K562 (cell line): ENCODE data around the gene ADAMTS10. TPM values are rescaled to one million over a fixed set of nuclear protein-coding genes. Genes with fewer than 3 reads are reported as not detected.

ENCODE experiments used
- ATAC-seq: fragments of 200-7000 bp; cut with Tn5 transposase; 3 replicates; pipeline ENCODE4 v1.9.1; 2020; ENCODE audit warnings: moderate library complexity
- BruUV-seq: library from RNA; stranded (reverse); fragments of 400-500 nt; replicated peaks from 2 replicates; lab custom pipeline; 2021; lab: Mats Ljungman, UMichigan
- CTCF ChIA-PET: fragments of 300-600 bp; formaldehyde crosslinking; extraction: SDS; loops from one replicate; lab custom pipeline; 2021; ENCODE audit warnings: low intra/inter-chr PET ratio; lab: Yijun Ruan, JAX
- POLR2A ChIA-PET: fragments of 300-600, 350-650 bp; sonication (Branson Sonifier 250); formaldehyde crosslinking; extraction: SDS; loops from one replicate; lab custom pipeline; 2021; ENCODE audit warnings: antibody characterized with exemption, inconsistent platforms; lab: Yijun Ruan, JAX
- DNase-seq, 4 experiments: peaks; one replicate each; pipeline versions ENCODE4 v3.0.0 to v3.0.0-alpha.2; 2011 to 2018; ENCODE audit warnings: low spot score in 3 of 4, mixed read lengths in 3 of 4; ENCODE audit errors: extremely low read depth in 1 of 4
- FAIRE-seq: peaks from 2 replicates; lab custom pipeline; 2011; peaks lifted over from hg19 to GRCh38; lab: Jason Lieb, UNC
- H2AFZ ChIP-seq: 2 replicates; pipeline ENCODE4 v1.6.0; 2011; ENCODE audit warnings: low read depth, low read length, control low read depth, inconsistent platforms
- H3K27ac ChIP-seq: fragments of 200-600 bp; 3 replicates; pipeline ENCODE4 v1.8.0; 2011; ENCODE audit warnings: low read depth, mild to moderate bottlenecking, control low read depth, inconsistent platforms, low read length, moderate library complexity, mixed read lengths; ENCODE audit errors: extremely low read depth
- H3K27me3 ChIP-seq, 2 experiments: fragments of 300-600 bp in 1 of 2; 2 replicates in 1 of 2; 3 replicates in 1 of 2; pipeline versions ENCODE4 v1.6.0 to v1.8.0; 2011; ENCODE audit warnings: inconsistent platforms in 2 of 2, low read length in 2 of 2, mild to moderate bottlenecking in 1 of 2, mixed read lengths in 1 of 2, moderate library complexity in 1 of 2; ENCODE audit not compliant: control insufficient read depth in 2 of 2, insufficient read depth in 2 of 2
- H3K36me3 ChIP-seq: fragments of 300-600 bp; 3 replicates; pipeline ENCODE4 v1.8.0; 2011; ENCODE audit warnings: mild to moderate bottlenecking, low read length, inconsistent platforms; ENCODE audit not compliant: control insufficient read depth, insufficient read depth
- H3K4me1 ChIP-seq, 2 experiments: fragments of 200-600 bp in 1 of 2; replicated peaks in 1 of 2; 2 replicates in 1 of 2; 3 replicates in 1 of 2; pipeline versions ENCODE4 v1.5.1 to v1.8.0; 2011; ENCODE audit warnings: inconsistent platforms in 2 of 2, low read length in 2 of 2, mild to moderate bottlenecking in 1 of 2, mixed read lengths in 1 of 2, moderate library complexity in 1 of 2; ENCODE audit not compliant: control insufficient read depth in 2 of 2, insufficient read depth in 2 of 2
- H3K4me2 ChIP-seq: 2 replicates; pipeline ENCODE4 v1.6.1; 2011; ENCODE audit warnings: low read length, control low read depth, inconsistent platforms, mixed read lengths; ENCODE audit not compliant: insufficient read depth
- H3K4me3 ChIP-seq: fragments of 200-600 bp; sonication (generic), shearing (Covaris generic); 2 replicates; pipeline ENCODE4 v1.5.1; 2016; ENCODE audit warnings: control low read depth, inconsistent platforms
- H3K79me2 ChIP-seq: fragments of 200-600 bp; 3 replicates; pipeline ENCODE4 v1.8.0; 2011; ENCODE audit warnings: low read length, inconsistent platforms; ENCODE audit not compliant: control insufficient read depth, insufficient read depth
- H3K9ac ChIP-seq, 2 experiments: 2 replicates each; pipeline versions ENCODE4 v1.6.0 to v1.6.1; 2011; ENCODE audit warnings: low read depth in 2 of 2, low read length in 2 of 2, control low read depth in 1 of 2, inconsistent platforms in 1 of 2, mild to moderate bottlenecking in 1 of 2, mixed read lengths in 1 of 2; ENCODE audit not compliant: insufficient read depth in 1 of 2
- H3K9me1 ChIP-seq: one replicate; pipeline ENCODE4 v1.6.0; 2011; ENCODE audit warnings: inconsistent platforms, mild to moderate bottlenecking, low read length, moderate library complexity; ENCODE audit not compliant: control insufficient read depth, insufficient read depth
- H3K9me3 ChIP-seq: replicated peaks from 2 replicates; pipeline ENCODE4 v1.5.1; 2011; ENCODE audit warnings: low read depth, low read length, inconsistent platforms; ENCODE audit not compliant: control insufficient read depth, insufficient read depth
- H4K20me1 ChIP-seq: replicated peaks from 2 replicates; pipeline ENCODE4 v1.6.1; 2011; ENCODE audit warnings: low read length, inconsistent platforms, mixed read lengths; ENCODE audit not compliant: control insufficient read depth, insufficient read depth
- FOXO4 ChIP-seq: fragments of 450-650 bp; formaldehyde crosslinking; IDR thresholded peaks from 2 replicates; pipeline ENCODE4 v1.4.0; 2020; ENCODE audit warnings: mild to moderate bottlenecking, moderate library complexity
- HMGN3 ChIP-seq: IDR thresholded peaks from 2 replicates; pipeline ENCODE4 v1.6.1; 2011; ENCODE audit warnings: borderline replicate concordance, low read depth, mild to moderate bottlenecking, mixed read lengths, low read length; ENCODE audit not compliant: insufficient read length; ENCODE audit errors: extremely low read depth
- RBM14 ChIP-seq: fragments of 200-400 bp; formaldehyde crosslinking; IDR thresholded peaks from 2 replicates; pipeline ENCODE4 v1.6.1; 2018; ENCODE audit warnings: low read depth, mild to moderate bottlenecking, low read length, moderate library complexity, borderline replicate concordance; ENCODE audit not compliant: insufficient read depth
- ZNF449 ChIP-seq: fragments of 250-450 bp; sonication (Bioruptor Pico); IDR thresholded peaks from 2 replicates; pipeline ENCODE4 v1.8.0; 2022; ENCODE audit warnings: moderate library complexity, mild to moderate bottlenecking, inconsistent platforms
- WGBS: fragments of 100-300 bp; shearing (Covaris generic); methylation state at CpG from one replicate; pipeline ENCODE4 v1.1.6; 2016; ENCODE audit warnings: low coverage, mixed read lengths; ENCODE audit not compliant: insufficient coverage; ENCODE audit errors: missing lambda C conversion rate; 5-methylcytosine and 5-hydroxymethylcytosine counted together
- in situ Hi-C: fragments of 300-500 bp; cut with MboI; formaldehyde crosslinking; loops from 4 replicates; pipeline ENCODE4 v1.15.0; 2018; ENCODE audit warnings: inconsistent platforms, mixed read lengths
- intact Hi-C: fragments of 100-400 bp; cut with micrococcal nuclease; formaldehyde crosslinking; loops from 2 replicates; pipeline ENCODE4 v1.14.2; 2022
- polyA plus RNA-seq, 8 experiments: library from polyadenylated mRNA; depleted of rRNA in 4 of 8; stranded (reverse) in 5 of 8; unstranded in 3 of 8; fragments of >200 nt; fragmentation: Nextera tagmentation in 2 of 8; fragmentation: Illumina TruSeq in 1 of 8; extraction: Ambion mirVana in 2 of 8; extraction: Trizol in 1 of 8; gene quantifications; 2 replicates each; pipeline versions ENCODE4 v1.2.1 to v1.2.3, GENCODE V29; 2011 to 2014; ENCODE audit warnings: inconsistent platforms in 1 of 8, missing spikeins in 1 of 8
- total RNA-seq, 7 experiments: library from RNA; depleted of rRNA in 6 of 7; stranded (reverse); fragments of >200 nt in 6 of 7; fragmentation: Illumina TruSeq in 2 of 7; extraction: Trizol in 2 of 7; gene quantifications; 2 replicates each; pipeline versions ENCODE4 v1.2.1 to v1.2.3, GENCODE V29; 2011 to 2021; ENCODE audit warnings: low replicate concordance in 1 of 7
- TF ChIP-seq, protein P1 (sequence below): fragments of 450-650 bp; formaldehyde crosslinking; IDR thresholded peaks from 2 replicates; pipeline ENCODE4 v1.4.0; 2020; ENCODE audit warnings: mild to moderate bottlenecking, mixed read lengths

Gene ADAMTS10
- total and polyA plus RNA-seq, 9 of the 15 experiments (the other 6 are each of a cell fraction or from before 2014, with no cell fraction given): 0.33 to 1.8 (median 0.57) TPM; not detected in 4

DNA sequence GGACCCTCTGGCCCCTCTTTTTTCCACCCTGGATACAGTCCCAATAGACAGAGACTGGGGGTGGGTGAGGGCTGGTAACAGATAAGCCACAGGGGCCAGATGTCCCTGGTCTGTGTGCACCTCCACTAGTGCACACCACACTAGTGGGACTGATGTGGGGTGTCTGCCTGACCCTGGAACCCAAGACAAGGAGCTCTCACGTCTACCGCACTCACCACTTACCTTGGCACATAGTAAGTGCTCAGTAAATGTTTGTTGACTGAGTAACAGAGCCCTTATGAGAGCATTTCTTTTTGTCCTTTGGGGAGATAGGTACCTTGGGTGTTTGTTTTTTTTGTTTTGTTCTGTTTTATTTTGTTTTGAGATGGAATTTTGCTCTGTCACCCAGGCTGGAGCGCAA lies 73.4 kb downstream of the ADAMTS10 start:
- 9% methylated on average over 3 of the region's 3 CpGs for WGBS
- in situ Hi-C loops: no loop called here
- no peak for DNase-seq
- Histone ChIP-seq H3K4me2 (no peak overlapping the region), H4K20me1 (no peaks in the 10 kb centered on the region), H3K9me3 (no peaks in the 10 kb centered on the region), H3K4me3 (no peak overlapping the region), H3K9ac (no peak overlapping the region), H2AFZ (no peak overlapping the region), H3K9me1 (no peaks in the 10 kb centered on the region), H3K27me3 (peaks cover 8 to 29% of the 10 kb centered on the region in 2 experiments; a peak in 3 of 5 replicates), H3K27ac (no peak overlapping the region), H3K36me3 (no peaks in the 10 kb centered on the region), H3K4me1 (peaks cover 0 to 5% of the 10 kb centered on the region in 2 experiments; a peak in 2 of 5 replicates), H3K79me2 (no peaks in the 10 kb centered on the region)
- no peak for ATAC-seq
- intact Hi-C loops: no loop called here
- no peak for FAIRE-seq
- ChIA-PET POLR2A (interaction anchor here (0.8 to 2.1 kb wide), 3 partner anchors 19 to 255 kb away, joined by 3 to 5 read pairs (median 5); partner anchors contain the start of gene ZNF414), CTCF (no interaction called here)
- no TSS peak for BruUV-seq
- TF ChIP-seq FOXO4 (CRISPR knock-in tag) (no peak), RBM14 (no peak), HMGN3 (no peak), ZNF449 (CRISPR knock-in tag) (no peak)
- TF ChIP-seq, protein P1, sequence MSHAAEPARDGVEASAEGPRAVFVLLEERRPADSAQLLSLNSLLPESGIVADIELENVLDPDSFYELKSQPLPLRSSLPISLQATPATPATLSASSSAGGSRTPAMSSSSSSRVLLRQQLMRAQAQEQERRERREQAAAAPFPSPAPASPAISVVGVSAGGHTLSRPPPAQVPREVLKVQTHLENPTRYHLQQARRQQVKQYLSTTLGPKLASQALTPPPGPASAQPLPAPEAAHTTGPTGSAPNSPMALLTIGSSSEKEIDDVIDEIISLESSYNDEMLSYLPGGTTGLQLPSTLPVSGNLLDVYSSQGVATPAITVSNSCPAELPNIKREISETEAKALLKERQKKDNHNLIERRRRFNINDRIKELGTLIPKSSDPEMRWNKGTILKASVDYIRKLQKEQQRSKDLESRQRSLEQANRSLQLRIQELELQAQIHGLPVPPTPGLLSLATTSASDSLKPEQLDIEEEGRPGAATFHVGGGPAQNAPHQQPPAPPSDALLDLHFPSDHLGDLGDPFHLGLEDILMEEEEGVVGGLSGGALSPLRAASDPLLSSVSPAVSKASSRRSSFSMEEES (CRISPR knock-in tag): no peak
